HG03108 (cell line): Measurements from ENCODE around the gene ZBED6.
"Not testable (repeated sequence)": the region's sequence is repeated elsewhere in the genome, so short reads cannot be mapped to it uniquely, and the experiment has no call there.

ENCODE experiments used
- ATAC-seq: cut with Tn5 transposase; IDR thresholded peaks from one replicate; pipeline ENCODE4 v1.9.1; 2021; ENCODE audit warnings: moderate library complexity; ENCODE audit not compliant: unreplicated experiment

ZBED6 gene

GRCh38 chr1:203795441-203796235 lies at the start of gene ZBED6, which contains the start of gene ZC3H11A:
Gene ZBED6 (plus strand): TSS chr1:203795623. CDS start chr1:203797523, 1,900 bp downstream.
Gene ZC3H11A (plus strand): TSS chr1:203795623. CDS start chr1:203817071, 21,448 bp downstream.
- peak; percentile 99 for ATAC-seq

DNA sequence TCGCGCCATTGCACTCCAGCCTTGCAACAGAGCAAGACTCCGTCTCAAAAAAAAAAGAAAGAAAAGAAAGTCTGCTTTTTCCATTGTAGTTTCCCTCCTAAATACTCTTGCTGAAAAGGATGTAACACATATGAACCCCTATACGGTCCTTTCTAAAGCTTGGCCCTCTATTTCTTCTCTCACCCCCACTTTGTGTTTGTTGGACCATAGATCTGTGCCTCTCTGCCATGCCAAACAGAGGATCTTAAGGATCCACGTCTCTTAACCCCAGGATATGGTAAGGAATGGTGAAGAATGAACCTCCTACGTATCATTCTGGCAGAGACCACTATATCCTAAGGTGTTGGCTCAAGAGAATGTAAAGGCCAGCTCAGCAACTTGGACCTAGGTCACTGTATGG lies 49.1 kb upstream of the ZBED6 start:
- ATAC-seq = no peak

DNA sequence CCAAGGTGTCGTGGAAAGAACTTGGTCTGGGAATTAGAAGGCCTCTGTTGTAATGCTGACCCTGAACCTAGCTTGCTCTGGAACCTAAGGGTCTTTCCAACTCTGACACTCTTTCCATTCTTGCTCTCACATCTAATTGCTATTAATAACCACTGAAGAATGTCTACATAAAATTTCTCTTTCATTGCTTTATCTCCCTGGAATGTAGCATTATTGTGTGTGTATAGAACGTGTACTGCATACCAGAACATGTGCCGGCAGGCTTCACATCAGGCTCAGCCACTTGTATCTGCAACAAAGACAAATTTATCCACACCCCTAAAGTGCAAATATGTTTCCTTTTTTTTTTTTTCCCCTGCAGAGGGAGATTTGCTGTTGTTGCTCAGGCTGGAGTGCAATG lies 44.4 kb upstream of the ZBED6 start:
- no peak for ATAC-seq

DNA sequence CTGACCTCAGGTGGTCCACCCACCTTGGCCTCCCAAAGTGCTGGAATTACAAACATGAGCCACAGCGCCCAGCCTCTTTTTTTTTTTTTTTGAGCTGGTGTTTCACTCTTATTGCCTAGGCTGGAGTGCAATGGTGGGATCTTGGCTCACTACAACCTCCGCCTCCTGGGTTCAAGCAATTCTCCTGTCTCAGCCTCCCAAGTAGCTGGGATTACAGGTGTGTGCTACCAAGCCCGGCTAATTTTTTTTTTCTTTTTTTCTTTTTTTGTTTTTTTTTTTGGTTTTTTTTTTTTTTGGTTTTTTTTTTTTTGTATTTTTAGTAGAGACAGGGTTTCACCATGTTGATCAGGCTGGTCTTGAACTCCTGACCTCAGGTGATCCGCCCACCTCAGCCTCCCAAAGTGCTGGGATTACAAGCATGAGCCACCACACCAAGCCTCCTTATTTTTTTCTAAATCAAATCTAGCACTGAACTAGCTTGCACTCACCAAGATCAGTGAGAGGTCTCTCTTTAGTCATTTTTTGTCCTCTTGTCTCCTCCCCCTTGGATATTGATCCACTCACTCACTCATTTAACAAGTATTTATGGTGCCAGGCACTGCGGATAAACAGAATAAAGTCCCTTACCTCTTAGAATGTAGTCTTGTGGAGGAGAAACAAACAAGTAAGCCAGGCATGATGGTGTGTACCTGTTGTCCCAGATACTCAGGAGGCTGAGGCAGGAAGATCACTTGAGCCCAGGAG lies 43.6 kb upstream of the ZBED6 start:
- not testable (repeated sequence) for ATAC-seq

DNA sequence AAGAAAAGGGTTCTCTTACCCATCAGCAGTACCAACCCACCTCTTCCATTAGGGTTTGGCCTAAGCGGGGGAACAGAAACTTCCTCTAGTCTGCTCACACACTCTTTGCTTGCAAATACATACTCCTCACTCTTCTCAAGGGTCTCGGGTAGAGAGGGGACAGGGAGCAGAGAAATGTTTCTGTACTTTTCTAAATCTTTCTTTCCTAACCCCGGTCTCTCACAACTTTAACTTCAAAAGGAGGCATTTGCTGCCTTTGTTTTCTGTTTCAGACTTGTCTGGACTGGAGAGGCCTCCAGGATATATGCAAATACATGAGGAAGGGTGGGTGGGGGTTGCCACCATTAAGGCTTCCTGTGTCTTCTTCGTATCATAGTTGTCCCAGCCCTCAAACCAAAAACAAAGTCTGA lies 41.0 kb upstream of the ZBED6 start:
- ATAC-seq = no peak

DNA sequence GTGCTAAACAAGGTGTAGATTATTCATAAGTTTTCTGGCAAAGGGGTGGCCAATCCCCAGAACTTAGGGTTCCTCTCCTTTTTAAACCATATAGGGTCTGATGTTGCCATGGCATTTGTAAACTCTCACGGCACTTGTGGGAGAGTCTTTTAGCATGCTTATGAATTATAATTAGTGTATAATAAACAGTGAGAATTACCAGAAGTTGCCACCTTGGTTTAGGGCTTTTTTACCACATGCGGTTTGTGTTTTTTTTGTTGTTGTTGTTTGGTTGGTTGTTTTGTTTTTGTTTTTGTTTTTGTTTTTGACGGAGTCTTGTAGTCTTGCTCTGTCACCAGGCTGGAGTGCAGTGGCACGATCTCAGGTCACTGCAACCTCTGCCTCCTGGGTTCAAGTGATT lies 39.4 kb upstream of the ZBED6 start:
- ATAC-seq = no peak

DNA sequence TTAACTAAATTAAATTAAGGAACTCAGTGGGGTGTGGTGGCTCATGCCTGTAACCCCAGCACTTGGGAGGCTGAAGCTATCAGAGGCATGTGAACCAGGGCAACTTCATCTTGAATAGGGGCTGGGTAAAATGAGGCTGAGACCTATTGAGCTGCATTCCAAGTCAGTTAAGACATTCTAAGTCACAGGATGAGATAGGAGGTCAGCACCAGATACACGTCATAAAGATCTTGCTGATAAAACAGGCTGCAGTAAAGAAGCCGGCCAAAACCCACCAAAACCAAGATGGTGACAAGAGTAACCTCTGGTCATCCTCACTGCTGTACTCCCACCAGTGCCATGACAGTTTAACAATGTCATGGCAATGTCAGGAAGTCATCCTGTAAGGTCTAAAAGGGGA lies 36.7 kb upstream of the ZBED6 start:
- ATAC-seq = not testable (repeated sequence)

DNA sequence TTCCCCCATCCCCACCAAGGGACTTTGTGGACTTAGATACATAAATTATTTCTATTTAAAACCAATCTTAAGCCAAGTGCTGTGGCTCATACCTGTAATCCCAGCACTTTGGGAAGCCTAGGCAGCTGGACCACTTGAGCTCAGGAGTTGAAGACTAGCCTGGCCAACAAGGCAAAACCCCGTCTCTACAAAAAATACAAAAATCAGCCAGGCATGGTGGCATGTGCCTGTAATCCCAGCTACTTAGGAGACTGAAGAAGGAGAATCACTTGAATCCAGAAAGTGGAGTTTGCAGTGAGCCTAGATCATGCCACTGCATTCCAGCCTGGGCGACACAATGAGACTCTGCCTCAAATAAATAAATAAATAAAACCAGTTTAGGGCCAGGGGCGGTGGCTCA lies 34.9 kb upstream of the ZBED6 start:
- ATAC-seq = no peak

DNA sequence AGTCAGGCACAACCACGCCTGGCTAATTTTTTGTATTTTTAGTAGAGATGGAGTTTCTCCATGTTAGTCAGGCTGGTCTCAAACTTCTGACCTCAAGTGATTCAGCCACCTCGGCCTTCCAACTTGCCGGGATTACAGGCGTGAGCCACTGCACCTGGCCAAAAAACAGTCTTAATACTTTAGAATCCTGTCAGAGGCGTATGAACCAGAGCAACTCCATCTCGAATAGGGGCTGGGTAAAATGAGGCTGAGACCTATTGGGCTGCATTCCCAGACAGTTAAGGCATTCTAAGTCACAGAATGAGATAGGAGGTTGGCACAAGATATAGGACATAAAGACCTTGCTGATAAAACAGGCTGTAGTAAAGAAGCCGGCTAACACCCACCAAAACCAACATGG lies 33.5 kb upstream of the ZBED6 start:
- not testable (repeated sequence) for ATAC-seq

DNA sequence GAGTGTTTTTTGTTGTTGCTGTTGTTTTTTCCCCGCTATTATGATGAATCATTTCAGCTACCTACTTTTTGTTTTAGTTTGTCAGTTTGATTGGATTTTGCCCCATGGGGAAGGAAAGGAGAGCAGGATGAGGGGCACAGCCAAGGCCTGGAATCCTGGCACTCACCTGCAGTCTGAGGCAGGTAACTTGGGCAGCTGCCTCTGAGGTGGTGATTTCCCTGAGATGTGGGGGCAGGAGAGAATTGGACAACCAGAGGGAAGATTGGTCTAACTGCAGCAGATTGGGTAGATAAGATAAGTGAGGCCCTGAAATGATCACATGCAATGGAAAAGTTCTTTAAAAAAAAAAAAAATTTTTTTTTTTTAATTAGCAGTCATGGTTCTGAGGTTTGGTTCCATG lies 31.9 kb upstream of the ZBED6 start:
- ATAC-seq = no peak

DNA sequence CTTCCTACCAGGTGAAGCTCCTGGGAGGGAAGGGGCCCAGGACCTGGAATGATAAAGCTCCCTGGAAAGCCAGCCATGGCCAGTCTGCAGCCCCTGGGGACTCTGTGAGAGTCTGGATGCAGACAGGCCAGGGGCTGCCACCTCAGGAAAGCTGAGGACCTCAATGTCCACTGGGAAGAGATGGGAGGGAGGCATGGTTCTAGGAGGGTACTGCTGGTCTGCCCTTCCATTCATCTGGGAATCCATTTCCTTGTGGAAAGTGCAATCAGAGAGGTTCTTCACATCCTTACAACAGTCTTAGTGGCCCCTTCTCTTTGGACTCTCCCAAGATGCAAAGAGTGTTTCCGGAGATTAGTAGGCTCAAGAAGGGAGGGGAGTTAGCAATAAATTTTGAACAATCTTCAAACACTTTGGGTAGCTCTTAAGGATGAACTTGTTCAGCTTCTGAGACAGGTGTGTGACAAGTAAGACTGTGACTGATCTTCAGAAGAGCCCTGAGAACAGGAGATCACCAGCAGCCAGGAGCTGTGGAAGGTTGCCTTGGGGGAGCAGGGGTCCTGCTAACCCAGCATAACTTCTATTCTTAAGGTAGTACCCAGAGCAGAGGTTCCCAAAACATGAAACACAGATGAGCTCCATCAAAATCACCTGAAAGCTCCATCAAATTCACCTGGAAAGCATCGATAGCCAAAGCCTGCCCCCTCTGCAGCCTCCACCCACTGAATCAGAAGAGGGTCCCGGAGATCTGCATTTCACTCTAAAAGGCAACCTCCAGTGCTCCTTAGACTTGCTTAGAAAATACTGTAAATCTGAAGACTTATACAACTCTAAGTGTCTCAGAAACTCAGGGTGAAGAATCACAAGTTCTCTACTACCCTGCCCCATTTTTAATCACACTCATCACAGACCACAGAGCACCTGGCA lies 31.1 kb upstream of the ZBED6 start:
- no peak for ATAC-seq

GRCh38 chr1:203765029-203765837 lies 30.2 kb upstream of the ZBED6 start, which contains the start of gene LAX1:
Gene LAX1 (plus strand): TSS chr1:203765183. CDS start chr1:203765566, 383 bp downstream.
- peak; percentile 67 for ATAC-seq

GRCh38 chr1:203768256-203768655 lies 27.2 kb upstream of the ZBED6 start:
- no peak for ATAC-seq

DNA sequence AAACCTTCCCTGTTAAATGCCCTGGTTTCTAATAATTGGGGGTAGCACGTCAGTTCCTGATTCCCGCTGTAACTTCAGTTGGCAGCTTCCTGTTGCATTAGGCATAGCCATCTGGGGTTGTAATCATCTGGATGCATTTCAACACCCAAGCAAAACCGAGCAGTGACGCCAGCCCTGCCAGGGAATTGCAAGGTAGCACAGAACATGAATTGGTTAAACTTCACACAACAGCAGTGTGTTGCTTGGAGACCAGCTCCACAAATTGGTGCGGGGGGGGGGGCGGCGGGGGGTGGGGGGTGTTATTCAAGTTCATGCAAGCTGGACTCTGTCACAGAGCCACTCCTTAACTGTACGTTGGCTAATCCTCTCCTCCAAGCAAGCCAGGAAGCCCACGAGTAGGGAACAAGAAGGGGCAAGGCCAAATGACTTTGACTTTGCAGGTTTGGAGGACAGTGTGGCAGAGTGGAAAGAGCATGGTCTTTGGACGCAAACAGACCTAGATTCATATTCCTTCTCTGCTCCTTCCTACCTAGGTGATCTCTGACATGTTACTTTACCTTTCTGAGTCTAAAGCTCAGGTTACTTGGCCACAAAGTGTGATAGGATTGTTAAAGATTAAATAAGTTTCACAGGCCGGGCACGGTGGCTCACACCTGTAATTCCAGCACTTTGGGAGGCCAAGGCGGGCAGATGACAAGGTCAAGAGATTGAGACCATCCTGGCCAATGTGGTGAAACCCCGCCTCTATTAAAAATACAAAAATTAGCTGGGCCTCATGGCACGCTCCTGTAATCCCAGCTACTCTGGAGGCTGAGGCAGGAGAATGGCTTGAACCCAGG lies 25.7 kb upstream of the ZBED6 start:
- no peak for ATAC-seq

GRCh38 chr1:203771901-203772301 lies 23.5 kb upstream of the ZBED6 start:
- no peak for ATAC-seq

GRCh38 chr1:203772836-203773235 lies 22.6 kb upstream of the ZBED6 start:
- no peak for ATAC-seq

DNA sequence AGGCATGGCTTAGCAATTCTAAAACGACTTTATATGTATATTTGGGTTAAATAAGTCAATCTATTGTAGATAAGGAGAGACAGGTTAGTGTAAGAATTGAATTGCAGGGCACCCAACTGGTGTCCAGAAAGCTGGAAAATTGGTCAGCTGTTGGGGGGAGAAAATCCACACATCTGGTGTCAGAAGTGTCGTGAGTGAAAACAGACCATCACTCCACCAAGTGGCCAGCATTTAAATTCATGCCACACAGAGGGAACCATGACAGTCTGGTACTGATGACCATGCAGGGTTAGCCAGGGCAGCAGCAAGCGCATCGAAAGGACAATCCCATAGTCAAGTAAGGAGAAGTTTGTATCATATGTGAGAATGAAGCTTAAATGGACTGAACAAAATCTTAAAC lies 18.8 kb upstream of the ZBED6 start:
- ATAC-seq = no peak

DNA sequence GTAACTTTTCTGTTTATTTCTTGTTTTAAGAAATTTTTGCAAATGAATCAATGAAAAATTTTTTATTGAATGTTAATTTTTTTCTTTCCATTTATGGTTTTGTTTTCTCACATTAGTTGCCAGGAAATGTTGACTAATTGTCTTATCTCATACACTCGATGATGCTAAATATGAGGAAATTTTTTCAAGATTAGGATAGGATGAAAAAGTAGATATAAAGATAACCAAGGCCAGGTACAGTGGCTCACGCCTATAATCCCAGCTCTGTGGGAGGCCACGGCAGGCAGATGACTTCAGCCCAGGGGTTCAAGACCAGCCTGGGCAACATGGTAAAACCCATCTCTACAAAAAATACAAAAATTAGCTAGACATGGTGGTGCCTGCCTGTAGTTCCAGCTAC lies 17.8 kb upstream of the ZBED6 start:
- no peak for ATAC-seq

DNA sequence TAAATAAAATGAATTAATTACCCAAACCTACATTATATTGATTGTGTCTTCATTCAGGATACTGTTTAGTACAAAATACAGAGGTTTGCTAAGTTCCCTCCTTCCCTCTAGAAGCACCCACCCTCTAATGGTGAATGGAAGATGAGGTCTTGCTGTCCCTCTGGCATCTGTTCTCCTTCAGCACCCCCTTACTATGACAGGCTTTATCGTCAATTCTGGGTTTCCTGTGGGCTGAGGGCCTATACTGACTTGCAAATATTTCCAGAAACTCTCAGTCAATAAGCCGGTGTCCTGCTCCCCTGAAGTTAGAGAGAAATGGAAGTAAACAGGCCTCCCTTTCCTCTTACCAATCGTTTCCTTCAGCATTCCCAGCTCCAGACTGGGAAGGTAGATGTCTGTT lies 17.3 kb upstream of the ZBED6 start:
- ATAC-seq = no peak
